GM18502 (cell line): ENCODE data around the gene PHOX2A.

Source experiments
- ATAC-seq: cut with Tn5 transposase; IDR thresholded peaks from one replicate; pipeline ENCODE4 v1.9.1; 2021; ENCODE audit warnings: mild to moderate bottlenecking; ENCODE audit not compliant: unreplicated experiment, poor library complexity

Gene PHOX2A

GRCh38 chr11:72191961-72192381, 52.0 kb downstream of the PHOX2A start, which contains the start of gene FOLR1:
Gene FOLR1 (plus strand): TSS chr11:72192140. CDS start chr11:72192174, 34 bp downstream.
- ATAC-seq: no peak

- ATAC-seq: no peak
Measured at GRCh38 chr11:72190631-72191071, 53.3 kb downstream of the PHOX2A start.

- ATAC-seq: no peak
Measured at GRCh38 chr11:72189455-72190250, 54.3 kb downstream of the PHOX2A start.
